ENCODE measurements around the gene LSR.
A peak's percentile ranks its signal among the peaks of the same experiment; 100 is the strongest.

The LSR gene, protein sequence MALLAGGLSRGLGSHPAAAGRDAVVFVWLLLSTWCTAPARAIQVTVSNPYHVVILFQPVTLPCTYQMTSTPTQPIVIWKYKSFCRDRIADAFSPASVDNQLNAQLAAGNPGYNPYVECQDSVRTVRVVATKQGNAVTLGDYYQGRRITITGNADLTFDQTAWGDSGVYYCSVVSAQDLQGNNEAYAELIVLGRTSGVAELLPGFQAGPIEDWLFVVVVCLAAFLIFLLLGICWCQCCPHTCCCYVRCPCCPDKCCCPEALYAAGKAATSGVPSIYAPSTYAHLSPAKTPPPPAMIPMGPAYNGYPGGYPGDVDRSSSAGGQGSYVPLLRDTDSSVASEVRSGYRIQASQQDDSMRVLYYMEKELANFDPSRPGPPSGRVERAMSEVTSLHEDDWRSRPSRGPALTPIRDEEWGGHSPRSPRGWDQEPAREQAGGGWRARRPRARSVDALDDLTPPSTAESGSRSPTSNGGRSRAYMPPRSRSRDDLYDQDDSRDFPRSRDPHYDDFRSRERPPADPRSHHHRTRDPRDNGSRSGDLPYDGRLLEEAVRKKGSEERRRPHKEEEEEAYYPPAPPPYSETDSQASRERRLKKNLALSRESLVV

DNA sequence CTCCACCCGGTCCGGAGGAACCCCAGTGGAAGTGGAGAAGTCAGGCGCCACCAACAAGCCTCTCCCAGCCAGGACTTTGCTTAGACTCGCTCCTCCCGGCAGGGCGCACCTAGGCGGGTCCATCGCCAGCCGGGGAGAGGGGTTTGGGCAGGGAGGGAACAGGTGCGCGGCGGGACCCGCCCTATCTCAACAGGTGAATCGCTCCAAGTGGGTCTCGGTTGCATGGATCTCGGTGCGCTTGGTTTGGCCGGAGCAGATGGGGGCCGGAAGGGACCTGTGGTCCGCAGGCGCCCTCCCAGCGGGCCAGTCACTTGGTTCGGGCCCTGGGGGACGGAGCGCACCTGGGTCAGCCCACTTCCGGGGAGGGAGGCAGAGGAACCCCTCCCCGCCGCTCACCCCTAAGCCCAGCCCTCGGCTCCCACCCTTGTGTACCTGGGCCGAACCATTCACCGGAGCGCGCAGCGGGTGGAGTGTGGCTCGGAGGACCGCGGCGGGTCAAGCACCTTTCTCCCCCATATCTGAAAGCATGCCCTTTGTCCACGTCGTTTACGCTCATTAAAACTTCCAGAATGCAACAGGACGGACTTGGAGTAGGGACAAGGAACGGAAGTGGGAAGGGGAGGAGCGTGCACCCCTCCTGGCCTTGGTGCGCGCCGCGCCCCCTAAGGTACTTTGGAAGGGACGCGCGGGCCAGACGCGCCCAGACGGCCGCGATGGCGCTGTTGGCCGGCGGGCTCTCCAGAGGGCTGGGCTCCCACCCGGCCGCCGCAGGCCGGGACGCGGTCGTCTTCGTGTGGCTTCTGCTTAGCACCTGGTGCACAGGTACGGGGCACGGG lies at the start of gene LSR:
Gene LSR (plus strand): TSS at position 693 of the 836 bp plus-strand sequence. CDS start 21 bp downstream, at position 714.
- peak; percentile 88 for DNase-seq

DNA sequence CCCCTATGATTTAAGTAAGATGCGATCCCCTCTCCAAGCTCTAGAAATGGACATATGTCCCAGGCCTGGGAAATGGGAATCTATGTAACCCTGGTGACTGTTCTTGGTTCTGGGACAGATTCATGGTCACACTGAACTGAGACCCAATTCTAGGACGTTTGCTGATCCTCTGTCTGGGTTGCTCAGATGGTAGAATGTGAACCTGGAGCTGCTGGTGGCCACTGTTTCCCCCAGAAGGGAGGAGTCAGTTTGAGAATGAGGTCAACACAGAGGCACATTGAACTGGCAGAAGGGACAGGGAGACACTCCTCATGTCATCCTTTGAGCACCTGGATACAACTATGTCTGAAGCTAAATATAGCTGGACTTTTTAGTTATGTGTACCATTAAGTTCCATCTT lies 49.3 kb upstream of the LSR start:
- DNase-seq, result no peak

DNA sequence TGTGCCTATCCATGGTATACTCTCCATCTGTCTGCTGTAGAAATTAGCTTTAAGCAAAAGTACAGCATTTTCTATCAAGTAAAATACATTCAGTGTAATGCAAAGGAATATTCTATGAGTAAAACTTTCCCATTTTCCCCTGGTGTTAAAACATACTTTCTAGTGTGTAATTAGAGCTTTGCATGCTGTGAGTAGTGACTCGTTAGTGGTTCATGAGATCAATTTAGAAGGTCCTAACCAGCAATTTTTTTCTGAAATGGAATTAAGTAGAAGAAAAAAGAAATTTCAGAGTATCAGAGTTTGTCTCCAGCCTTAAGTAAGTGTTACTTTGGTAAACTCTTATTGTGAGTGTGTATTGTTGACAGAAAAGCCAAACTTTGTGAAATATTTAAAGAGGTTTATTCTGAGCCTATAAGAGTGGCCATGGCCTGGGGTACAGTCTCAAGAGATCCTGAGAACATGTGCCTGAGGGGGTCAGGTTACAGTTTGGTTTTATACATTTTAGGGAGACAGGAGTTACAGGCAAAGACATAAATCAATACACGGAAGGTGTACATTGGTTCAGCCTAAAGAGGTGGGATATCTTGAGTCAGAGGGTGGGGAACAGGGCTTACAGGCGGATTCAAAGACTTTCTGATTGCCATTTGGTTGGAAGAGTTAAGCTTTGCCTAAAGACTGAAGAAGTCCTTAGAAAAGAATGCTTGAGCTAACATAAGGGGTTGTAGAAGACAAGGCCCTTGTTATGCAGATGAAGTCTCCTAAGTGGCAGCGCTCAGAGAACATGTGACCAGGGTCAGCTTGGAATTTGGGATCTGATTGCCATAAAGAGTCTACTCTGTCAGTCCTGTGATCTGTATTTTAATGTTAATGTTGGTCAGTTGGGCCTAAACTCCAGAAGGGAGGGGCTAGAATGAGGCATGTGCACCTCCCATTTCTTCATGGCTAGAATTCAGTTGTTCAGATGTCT lies 45.8 kb upstream of the LSR start:
- no peak for DNase-seq

DNA sequence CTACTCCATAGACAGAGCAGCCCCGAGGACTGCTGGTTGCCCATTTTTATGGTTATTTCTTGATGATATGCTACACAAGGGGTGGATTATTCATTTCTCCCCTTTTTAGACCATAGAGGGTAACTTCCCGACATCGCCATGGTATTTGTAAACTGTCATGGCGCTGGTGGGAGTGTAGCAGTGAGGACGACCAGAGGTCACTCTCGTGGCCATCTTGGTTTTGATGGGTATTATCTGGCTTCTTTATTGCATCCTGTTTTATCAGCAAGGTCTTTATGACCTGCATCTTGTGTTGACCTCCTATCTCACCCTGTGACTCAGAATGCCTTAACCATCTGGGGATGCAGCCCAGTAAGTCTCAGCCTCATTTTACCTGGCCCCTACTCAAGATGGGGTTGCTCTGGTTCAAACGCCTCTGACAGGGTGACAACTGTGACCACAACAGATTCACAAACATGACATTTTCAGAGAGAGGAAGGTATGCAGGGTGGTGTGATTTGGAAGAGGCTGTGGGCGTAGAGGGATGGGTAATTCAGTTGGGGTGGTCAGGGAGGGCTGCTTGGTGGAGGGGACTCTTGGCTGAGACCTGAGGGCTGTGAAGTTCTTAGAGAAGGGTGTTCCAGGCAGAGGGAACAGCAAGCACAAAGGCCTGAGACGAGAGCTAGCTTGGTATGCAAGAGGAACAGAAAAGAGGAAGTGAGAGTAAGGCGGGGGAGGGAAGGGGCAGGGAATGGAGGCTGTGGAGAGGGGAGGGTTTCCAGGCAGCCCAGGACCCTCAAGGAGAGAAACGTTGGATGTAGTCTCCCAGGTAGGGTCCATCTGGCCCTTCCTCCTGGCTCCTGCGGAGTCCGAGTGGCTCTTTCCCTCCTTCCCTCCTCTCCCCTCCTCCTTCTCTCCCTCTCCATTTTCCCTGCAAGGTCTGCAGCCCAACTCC lies 43.7 kb upstream of the LSR start:
- DNase-seq, result no peak

DNA sequence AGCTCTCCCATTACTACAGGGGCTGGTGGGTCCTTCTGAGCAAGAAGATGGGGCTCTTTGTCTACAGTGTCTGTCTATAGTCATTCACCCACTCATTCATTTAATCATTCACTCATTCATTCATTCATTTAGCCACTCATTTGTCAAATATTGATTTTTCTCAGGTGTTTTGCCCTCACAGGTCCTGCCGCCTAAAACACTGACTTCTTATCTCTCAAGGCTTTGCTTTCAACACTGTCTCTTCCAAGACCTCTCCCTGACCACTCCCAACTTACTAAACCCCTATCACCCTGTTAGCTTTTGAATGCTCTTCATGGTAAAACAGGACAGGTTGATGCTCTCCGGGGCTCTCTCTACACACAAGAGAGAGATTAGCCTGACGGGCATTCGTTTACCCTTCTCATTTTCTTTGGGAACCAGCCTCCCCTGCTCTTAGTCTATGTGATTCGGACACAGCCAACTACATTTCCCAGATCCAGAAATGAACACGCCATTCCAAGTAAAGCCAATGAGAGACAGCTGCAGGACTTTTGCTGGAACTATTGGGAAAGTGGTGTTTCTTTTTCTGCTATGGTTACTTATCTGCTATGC lies 43.0 kb upstream of the LSR start:
- DNase-seq, result no peak

DNA sequence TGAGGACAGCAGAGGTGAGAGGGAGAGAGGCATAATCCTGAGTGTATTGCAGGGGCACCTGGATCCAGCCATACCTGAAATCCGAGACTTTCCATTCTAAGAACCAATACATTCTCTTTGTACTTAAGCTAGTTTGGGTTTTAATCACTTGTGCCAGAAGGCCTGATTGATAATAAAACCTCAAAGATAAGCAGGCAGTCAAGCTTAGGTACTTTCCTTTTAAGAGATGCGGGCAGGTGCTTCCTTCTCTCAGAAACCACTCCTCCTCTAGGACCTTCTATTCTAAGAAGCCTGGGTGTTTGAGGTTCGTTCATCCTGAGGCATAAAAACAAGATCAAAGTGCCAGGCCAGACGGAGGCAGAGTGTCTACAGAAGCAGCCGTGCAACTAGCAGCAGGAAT lies 42.4 kb upstream of the LSR start:
- no peak for DNase-seq

DNA sequence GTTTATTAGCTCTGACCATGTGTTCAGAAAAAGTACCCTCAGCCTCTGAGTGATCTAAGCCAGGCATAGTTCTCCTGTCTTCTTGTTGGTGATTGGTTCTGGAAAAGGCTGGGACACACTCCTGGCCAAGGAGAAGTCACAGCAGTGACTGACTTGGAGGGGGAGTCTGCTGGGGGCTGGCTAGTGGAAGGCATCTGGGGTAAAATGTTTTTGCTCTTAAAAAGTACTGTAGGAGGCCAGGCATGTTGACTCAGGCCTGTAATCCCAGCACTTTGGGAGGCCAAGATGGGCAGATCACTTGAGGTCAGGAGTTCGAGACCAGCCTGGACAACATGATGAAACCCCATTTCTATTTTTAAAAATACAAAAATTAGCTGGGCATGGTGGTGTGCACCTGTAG lies 41.9 kb upstream of the LSR start:
- no peak for DNase-seq

DNA sequence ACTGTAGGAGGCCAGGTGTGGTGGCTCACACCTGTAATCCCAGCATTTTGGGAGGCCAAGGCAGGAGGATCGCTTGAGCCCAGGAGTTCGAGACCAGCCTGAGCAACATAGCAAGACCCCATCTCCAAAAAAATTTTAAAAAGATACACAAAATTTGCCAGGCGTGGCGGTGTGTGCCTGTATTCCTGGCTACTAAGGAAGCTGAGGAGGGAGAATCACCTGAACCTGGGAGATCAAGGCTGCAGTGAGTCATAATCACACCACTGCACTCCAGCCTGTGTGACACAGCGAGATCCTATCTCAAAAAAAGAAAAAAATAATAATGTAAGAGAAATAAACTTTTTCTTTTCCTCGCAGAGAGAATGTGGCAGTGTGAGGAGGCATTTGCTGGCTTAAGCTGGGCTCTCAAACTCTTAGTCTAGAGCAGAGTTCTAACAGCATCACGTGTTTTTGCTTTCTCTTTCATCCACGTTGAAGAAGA lies 41.4 kb upstream of the LSR start:
- DNase-seq, result no peak

DNA sequence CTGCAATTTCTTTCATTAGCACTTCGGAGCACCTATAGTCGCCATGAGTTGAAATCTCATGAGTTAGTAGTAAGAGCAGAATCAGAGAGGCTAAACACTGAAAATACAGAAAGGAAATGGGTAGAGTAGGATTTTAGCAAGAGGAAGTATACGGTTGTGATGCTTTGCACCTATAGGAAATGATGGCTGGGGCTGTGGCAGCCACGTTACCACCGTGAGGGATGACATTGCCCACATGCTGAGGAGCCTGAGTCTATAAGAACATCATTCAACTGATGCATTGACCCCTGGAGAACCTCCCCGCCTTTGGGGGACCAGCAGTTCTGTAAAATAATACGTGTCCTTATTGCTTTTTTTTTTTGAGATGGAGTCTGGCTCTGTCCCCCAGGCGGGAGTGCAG lies 40.7 kb upstream of the LSR start:
- no peak for DNase-seq

DNA sequence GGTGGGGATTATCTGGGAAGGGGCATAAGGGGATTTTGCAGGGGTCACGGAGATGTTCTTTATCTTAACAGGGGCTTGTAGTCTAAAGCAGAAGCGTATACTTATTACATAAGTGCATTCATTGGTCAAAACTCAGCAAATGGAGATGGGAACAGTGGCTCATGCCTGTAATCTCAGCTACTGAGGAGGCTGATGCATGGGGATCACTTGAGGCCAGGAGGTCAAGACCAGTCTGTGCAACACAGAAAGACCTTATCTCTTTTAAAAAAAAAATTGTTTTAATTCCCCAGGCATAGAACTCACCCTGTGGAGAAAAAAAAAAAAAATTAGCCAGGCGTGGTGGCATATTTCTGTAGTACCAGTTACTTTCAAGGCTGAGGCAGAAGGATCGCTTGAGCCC lies 39.2 kb upstream of the LSR start:
- DNase-seq, result no peak

DNA sequence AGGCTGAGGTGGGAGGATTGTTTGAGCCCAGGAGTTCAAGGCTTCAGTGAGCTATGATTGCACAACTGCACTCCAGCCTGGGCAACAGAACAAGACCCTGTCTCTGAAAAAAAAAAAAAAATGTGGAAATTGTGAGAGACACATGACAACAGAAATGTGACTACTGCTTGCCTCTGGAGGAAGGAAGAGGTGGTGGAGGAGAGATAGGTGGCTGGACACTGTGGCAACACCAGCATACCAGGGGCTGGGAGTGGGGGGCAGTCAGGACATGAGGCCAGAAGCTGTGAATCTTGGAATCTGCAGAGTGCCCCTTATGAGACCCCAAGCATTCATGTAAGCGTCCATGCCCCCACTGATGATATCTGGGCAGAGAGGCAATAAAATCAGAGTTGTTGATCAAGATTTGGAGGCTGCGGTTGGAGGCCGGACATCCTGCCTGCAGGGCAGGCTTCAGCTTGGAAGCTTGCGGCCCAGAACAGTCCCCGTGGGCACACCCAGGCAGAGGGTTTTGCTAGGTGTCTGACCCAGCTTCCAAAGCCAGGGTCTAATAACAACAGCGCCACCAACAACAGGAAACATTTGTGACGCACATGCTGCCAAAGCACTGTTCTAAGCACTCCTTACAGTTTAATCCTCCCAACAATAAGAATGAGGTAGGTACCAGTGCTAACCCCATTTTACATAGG lies 37.1 kb upstream of the LSR start:
- DNase-seq, result no peak

DNA sequence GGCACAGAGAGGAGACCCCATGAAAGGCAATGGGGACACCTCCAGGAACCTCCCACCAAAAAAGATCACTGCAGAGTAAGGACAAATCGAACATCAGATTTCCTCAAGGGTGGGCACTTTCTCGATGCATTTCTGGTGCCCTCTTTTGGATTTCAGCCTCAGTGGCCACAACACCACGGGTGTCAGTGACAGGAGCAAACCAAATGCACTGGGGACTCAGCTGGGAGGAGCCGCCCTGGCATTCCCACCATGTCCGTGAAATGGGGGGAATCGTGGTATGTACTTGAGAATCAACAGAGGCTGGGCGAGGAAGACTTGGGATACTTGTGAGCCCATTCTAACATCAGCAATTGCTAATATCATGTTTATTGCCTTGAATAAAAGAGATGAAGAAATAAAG lies 36.6 kb upstream of the LSR start:
- DNase-seq, result no peak

DNA sequence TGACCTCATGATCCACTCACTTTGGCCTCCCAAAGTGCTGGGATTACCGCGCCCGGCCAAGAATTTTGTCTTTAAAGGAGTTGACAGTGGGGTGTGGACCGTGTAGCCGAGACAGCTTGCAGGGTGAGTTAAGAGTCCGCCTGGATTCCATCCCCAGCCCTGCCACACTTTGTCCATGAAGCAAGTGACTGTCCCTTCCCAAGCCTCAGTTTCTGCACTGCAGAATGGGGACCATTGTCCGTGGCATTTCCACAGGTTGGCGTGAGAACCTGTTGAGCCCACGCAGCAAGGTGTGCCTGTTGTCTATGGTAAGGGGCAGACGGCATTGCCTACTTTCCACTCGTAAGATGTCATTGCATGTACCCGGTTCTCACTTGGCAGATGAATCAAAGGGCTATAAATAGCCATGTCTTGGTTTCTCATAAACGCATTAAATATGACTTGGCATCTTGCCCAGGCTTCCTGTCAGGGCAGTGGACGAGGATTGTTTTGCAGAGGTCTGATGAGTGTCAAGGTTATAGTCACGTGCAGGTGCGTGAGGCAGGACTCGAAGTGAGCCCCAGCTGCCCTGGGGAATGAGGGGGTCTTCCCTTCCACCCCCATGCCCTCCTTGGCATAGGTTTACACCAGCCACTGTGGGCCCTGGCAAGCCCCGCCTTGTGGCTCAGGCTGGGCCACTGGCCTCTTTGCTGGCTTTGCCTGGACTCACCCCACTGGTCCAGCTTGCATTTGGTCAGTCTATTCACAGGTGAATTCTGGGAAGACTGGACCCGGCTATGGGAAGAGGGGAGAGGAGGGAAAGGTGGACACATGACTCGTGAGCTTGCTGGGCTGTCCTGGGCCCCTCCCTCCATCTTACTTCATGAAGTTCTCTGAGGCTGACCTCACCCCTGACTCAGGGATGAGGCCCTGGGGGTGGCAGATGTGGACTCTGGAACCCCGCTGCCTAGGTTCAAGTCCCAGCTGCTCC lies 34.9 kb upstream of the LSR start:
- DNase-seq, result peak; percentile 75

DNA sequence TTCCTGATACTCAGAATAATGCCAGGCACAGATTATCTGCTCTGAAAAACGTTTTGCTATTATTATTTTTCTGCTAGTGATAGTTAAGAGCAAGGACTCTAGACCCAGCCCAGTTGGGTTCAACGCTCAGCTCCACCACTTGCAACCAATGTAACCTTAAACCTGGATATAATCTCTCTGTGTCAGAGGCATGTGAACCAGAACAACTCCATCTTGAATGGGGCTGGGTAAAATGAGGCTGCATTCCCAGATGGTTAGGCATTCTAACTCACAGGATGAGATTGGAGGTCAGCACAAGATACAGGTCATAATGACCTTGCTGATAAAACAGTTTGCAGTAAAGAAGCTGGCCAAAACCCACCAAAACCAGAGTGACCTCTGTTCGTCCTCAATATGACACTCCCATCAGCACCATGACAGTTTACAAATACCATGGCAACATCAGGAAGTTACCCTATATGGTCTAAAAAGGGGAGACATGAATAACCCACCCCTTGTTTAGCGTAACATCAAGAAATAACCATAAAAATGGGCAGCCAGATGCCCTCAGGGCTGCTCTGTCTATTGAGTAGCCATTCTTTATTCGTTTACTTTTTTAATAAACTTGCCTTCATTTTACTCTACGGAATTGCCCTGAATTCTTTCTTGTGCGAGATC lies 33.9 kb upstream of the LSR start:
- no peak for DNase-seq

DNA sequence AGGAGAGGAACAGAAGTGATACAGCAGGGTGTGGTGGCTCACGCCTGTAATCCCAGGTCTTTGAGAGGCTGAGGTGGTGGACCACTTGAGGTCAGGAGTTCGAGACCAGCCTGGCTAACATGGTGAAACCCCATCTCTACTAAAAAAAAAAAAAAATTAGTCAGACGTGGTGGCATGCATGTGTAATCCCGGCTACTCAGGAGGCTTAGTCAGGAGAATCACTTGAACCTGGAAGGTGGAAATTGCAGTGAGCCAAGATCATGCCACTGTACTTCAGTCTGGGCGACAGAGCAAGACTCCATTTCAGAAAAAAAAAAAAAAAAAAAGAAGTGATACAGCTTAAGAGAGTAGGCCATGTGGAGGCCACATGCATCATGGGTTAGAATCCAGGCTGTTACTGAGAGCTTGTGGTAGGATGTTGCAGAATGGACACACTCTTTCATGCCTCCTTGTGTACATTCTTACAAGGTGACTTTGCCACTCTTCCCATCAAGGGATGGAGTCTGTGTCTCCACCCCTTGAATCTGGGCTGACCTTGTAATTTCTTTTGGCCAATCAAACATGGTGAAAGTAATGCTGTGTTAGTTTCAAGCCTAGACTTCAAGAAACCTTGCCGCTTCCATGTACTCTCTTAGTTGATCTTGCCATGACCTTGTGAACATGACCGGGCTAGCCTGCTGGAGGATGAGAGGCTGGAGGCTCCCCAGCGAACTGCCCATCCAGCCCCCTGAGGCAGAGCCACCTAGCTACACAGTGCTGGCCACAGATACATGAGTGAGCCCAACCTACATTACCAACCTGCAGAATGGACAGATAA lies 32.6 kb upstream of the LSR start:
- DNase-seq, result no peak

DNA sequence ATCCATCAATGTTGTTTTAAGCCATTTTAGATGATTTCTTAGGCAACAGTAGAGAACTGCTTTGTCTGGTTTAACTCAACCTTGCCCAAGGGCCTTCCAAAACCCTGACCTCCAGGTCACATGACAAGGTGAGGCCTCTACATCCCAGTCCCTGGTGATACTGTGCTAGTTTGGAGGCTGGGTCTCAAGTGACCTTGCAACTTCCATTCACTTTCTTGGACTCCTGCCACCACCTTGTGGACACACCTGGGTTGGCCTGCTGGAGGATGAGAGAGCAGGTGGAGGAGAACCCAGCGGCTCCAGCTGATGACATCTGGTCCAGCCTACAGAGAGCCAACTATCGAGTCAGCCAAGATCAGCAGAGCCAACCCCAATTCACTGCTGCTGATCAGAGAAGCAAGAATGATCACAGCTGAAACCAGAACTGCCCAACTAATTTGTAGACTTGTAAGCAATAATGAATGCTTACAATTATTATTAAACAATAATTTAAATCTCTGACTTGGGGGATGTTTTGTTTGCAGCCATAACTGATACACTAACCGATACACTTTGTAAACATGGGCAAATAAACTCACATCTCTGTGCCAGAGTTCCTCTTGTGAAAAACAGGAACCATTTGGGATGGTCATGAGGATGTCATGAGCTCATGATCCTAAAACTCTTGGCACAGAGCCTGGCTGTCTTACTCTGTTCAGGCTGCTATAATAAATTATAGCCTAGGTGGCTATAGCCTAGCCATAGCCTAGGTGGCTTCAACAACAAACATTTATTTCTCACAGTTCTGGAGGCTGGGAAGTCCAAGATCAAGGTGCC lies 31.8 kb upstream of the LSR start:
- DNase-seq, result no peak

DNA sequence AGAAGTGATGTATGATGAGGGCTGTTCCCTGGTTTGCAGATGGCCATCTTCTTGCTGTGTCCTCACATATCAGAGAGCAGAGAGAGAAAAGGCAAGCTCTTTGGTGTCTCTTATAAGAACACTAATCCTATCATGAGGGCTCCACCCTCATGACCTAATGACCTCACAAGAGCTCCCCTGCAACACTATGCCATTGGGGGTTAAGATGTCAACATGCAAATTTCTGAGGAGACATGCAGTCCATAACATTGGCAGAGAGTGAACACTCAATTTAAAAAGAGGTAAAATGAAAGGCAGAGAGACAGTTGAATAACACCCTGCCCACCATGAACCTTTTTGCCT lies 31.2 kb upstream of the LSR start:
- no peak for DNase-seq

All from NCI-H226 (cell line).